NB4 (cell line): ENCODE measurements around the gene PLPPR1.

Source experiments
- CTCF ChIP-seq: IDR thresholded peaks from one replicate; pipeline ENCODE4 v1.5.1; 2012; ENCODE audit warnings: low read depth, low read length
- MAX ChIP-seq: IDR thresholded peaks from 2 replicates; pipeline ENCODE4 v1.6.1; 2011; ENCODE audit warnings: low read depth, low read length
- MYC ChIP-seq: IDR thresholded peaks from 2 replicates; pipeline ENCODE4 v1.6.1; 2011; ENCODE audit warnings: low read depth, low read length
- POLR2A ChIP-seq: IDR thresholded peaks from 2 replicates; pipeline ENCODE4 v1.6.1; 2011; ENCODE audit warnings: mild to moderate bottlenecking; ENCODE audit not compliant: insufficient read length; ENCODE audit errors: extremely low read depth

GRCh38 chr9:101121836-101122399 is 93.4 kb downstream of the PLPPR1 start:
- TF ChIP-seq CTCF, result no peak
- no peak for TF ChIP-seq MAX
- no peak for TF ChIP-seq MYC
- no peak for TF ChIP-seq POLR2A
